Astrocyte of the spinal cord (primary cell): ENCODE data around the gene STRA6.

ENCODE experiments used
- DNase-seq: peaks from one replicate; pipeline ENCODE4 v3.0.0; 2011; ENCODE audit warnings: low read depth, low spot score
- H3K4me3 ChIP-seq: 2 replicates; pipeline ENCODE4 v1.5.1; 2011; ENCODE audit warnings: low read depth, mild to moderate bottlenecking, low read length, moderate library complexity
- in situ Hi-C: cut with HindIII; loops from 2 replicates; pipeline ENCODE4 v1.10.0; 2017; ENCODE audit warnings: low sequenced_read_pairs
- TF ChIP-seq, protein P1 (sequence below): IDR thresholded peaks from 2 replicates; pipeline ENCODE4 v1.5.1; 2012; ENCODE audit warnings: low read depth, mild to moderate bottlenecking, low read length, inconsistent platforms

Gene STRA6

DNA sequence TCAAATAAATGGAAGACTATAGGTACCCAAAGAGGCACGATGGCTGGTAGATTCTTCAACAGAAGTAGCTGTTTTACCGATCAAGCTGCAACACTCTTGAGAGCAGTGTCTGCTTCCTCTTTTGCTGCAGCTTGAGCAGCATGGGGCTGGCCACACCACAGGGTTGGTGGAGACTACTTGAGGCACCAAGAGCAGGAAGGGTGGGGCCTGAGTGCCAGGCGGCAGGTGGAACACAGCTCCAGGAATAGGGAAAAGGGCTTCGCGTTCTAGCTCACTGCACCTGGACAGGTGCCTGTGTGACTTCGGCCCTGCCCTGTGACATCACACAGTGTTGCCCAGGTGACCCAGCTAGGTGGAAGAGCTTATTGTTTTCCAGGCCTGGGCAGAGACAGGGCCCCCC is 33.4 kb upstream of the STRA6 start, which contains the start of gene CCDC33:
CCDC33 (plus strand) TSS at position 365 of the 400 bp plus-strand sequence. CDS start 394 bp downstream, outside the sequence.
- DNase-seq = no peak
- no peak within 1 kb of the TSS for H3K4me3 ChIP-seq
- TF ChIP-seq, protein P1, sequence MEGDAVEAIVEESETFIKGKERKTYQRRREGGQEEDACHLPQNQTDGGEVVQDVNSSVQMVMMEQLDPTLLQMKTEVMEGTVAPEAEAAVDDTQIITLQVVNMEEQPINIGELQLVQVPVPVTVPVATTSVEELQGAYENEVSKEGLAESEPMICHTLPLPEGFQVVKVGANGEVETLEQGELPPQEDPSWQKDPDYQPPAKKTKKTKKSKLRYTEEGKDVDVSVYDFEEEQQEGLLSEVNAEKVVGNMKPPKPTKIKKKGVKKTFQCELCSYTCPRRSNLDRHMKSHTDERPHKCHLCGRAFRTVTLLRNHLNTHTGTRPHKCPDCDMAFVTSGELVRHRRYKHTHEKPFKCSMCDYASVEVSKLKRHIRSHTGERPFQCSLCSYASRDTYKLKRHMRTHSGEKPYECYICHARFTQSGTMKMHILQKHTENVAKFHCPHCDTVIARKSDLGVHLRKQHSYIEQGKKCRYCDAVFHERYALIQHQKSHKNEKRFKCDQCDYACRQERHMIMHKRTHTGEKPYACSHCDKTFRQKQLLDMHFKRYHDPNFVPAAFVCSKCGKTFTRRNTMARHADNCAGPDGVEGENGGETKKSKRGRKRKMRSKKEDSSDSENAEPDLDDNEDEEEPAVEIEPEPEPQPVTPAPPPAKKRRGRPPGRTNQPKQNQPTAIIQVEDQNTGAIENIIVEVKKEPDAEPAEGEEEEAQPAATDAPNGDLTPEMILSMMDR = no peak
- in situ Hi-C loops = no loop called here

DNA sequence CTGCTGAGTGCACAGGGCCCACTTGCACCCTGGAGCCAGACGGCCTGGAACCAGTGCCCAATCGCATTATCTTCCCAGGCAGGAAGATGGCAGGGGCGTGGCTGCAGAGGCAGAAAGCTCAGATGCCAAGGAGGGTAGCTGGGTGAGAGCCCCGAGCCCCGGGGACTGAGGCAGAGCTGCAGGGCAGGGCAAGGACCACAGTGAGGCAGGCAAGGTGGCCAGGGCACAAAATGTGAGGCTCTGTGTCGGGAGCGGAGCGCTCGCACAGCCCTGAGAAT is 31.9 kb upstream of the STRA6 start:
- in situ Hi-C loops = no loop called here
- H3K4me3 ChIP-seq = no peak overlapping the region
- no peak for DNase-seq
- TF ChIP-seq, protein P1 = no peak

DNA sequence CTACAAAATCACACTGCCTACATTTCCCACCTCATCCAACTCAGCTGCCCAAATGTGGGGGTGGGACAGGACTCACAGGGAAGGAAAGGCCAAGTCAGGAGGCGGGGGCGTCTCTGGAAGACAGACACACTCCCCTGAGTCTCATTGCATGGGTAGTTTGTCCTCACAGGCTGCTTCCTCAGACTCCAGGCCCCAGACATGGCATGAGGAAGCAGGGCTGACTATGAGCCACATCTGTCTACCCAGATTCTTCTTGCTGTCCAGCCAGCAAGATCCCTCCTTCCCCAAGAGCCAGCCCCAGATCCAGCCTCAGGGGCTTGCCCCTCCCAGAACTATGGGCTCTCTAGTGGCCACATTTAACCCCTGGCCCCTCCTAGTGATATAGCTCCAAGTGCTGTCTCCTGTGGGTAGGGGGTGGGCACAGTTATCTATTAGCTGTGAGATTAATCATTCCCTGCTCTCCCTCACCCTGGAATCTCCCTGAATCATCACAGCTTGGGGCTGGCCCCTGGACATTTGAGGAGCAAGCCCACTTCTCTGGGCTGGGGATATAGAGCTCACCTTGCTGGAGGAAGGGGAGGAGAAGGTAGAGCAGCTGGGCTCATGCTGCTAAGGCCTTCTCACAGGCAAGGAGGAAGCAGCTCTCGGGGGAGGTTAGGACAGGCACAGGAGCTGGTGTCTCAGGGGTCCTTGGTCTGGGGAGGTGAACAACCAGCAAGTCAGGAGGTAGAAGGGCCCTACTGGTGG is 31.4 kb upstream of the STRA6 start:
- no peak for DNase-seq
- TF ChIP-seq, protein P1 = no peak
- no peak overlapping the region for H3K4me3 ChIP-seq
- in situ Hi-C loops = no loop called here

DNA sequence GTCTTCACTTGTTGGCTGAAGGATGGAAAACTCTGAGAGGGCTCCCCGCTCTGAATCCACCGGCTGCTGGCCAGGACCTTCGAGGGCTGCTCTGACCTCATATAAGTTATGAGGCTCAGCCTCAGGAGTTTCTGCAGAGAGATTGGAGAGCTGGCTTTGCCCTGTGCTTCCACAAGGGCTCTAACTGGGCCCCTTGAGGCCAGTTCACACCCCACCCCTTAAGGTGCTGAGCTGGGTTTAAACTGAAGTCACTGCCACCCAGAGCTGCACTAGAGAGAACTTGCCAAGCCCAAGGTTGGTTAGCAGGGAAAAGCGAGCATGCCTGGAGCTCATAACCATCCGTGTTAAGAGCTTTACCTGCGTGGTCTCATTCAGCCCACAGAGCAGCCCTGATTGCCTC is 30.8 kb upstream of the STRA6 start:
- no peak for DNase-seq
- in situ Hi-C loops = no loop called here
- H3K4me3 ChIP-seq = no peak overlapping the region
- TF ChIP-seq, protein P1 = no peak

DNA sequence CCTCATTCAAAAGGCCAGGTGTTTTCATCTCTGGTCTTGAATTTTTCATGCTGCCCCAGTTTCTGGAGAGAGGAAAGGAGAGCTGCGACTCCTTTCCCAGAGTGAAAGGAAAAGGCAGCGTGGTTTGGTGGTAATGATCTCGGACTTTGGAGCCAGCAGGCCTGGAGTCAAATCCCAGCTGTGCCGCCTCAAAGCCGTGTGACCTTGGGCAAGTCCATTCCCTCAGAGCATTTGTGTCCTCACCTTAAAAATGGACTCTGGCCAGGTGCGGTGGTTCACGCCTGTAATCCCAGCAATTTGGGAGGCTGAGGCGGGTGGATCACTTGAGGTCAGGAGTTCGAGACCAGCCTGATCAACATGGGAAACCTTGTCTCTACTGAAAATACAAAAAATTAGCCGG is 28.9 kb upstream of the STRA6 start:
- in situ Hi-C loops = no loop called here
- TF ChIP-seq, protein P1 = no peak
- no peak overlapping the region for H3K4me3 ChIP-seq
- no peak for DNase-seq

DNA sequence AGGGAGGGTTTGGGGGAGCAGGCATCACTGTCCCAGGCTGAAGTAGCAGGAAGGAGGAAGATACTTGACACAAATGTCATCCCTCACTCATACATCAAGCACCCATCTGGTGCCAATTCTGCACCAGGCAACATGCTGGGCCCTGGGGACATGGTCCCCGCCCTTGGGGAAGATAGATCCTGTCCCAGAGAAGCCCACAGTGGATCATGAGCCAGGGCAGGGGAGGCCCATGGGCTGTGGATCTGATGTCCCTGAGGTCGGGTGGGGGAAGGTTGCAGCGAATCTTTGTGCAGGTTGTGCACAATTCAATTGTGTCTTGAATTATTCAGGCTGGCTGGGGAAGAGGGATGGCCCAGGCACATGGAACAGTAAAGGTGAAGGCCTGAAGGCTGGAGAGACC is 27.1 kb upstream of the STRA6 start:
- TF ChIP-seq, protein P1 = no peak
- no peak for DNase-seq
- in situ Hi-C loops = no loop called here
- H3K4me3 ChIP-seq = no peak overlapping the region
